A673 (cell line): ENCODE results near the gene AKR7A2.

Experiments used
- EZH2 ChIP-seq: fragments of 200-600 bp; sonication (generic); IDR thresholded peaks from 2 replicates; pipeline ENCODE4 v1.6.1; 2017; ENCODE audit warnings: borderline replicate concordance, low read depth, mild to moderate bottlenecking, mixed read lengths, antibody characterized with exemption, low read length; ENCODE audit not compliant: poor library complexity, severe bottlenecking
- TF ChIP-seq, protein P1 (sequence below): fragments of 300-800, 200-600 bp; sonication (generic); conservative IDR thresholded peaks from 2 replicates; pipeline ENCODE4 v1.5.1; 2017; ENCODE audit warnings: low read depth, mild to moderate bottlenecking, antibody characterized with exemption, low read length, moderate library complexity, mixed read lengths

DNA sequence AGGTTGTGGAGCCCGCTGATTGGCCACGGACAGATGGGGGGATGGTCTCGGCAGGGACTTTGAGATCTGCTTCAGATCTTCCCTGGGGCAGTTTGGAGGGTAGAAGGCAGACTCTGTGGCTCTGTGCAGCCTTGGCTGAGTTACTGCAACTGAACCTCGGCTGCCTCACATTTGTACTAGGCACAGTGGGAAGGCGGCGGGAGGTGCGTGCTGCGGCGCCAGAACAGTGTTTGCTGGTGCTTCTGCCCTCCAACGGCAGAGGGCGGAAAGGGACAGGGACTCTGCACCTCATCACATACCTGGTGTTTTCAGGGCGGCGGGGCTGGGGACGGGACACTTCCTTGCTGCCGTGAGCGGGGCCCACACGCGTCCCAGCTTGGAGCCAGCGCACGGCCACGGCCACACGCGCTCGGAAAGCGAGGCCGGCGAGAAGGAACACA lies 26.4 kb upstream of the AKR7A2 start:
- TF ChIP-seq, protein P1, sequence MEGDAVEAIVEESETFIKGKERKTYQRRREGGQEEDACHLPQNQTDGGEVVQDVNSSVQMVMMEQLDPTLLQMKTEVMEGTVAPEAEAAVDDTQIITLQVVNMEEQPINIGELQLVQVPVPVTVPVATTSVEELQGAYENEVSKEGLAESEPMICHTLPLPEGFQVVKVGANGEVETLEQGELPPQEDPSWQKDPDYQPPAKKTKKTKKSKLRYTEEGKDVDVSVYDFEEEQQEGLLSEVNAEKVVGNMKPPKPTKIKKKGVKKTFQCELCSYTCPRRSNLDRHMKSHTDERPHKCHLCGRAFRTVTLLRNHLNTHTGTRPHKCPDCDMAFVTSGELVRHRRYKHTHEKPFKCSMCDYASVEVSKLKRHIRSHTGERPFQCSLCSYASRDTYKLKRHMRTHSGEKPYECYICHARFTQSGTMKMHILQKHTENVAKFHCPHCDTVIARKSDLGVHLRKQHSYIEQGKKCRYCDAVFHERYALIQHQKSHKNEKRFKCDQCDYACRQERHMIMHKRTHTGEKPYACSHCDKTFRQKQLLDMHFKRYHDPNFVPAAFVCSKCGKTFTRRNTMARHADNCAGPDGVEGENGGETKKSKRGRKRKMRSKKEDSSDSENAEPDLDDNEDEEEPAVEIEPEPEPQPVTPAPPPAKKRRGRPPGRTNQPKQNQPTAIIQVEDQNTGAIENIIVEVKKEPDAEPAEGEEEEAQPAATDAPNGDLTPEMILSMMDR = no peak
- TF ChIP-seq EZH2 = no peak
